Peyer's patch (tissue), 4 donors: ENCODE results near the gene CD164.

Experiments
- POLR2A ChIP-seq, 2 donors: fragments of 450-650 bp; IDR thresholded peaks; one replicate each; pipeline ENCODE4 v1.5.1; 2017; ENCODE audit warnings: antibody characterized with exemption in 2 of 2, mild to moderate bottlenecking in 2 of 2, moderate library complexity in 2 of 2
- TF ChIP-seq, protein P1 (sequence below), 6 experiments: fragments of 450-650 bp in 4 of 6; fragments of 200-600 bp in 2 of 6; sonication (generic) in 1 of 6; IDR thresholded peaks; one replicate each; pipeline ENCODE4 v1.5.1; 2017 to 2019; ENCODE audit warnings: antibody characterized with exemption in 6 of 6, mild to moderate bottlenecking in 3 of 6, moderate library complexity in 1 of 6

GRCh38 chr6:109424946-109425345, 42.7 kb upstream of the CD164 start:
- TF ChIP-seq, protein P1, sequence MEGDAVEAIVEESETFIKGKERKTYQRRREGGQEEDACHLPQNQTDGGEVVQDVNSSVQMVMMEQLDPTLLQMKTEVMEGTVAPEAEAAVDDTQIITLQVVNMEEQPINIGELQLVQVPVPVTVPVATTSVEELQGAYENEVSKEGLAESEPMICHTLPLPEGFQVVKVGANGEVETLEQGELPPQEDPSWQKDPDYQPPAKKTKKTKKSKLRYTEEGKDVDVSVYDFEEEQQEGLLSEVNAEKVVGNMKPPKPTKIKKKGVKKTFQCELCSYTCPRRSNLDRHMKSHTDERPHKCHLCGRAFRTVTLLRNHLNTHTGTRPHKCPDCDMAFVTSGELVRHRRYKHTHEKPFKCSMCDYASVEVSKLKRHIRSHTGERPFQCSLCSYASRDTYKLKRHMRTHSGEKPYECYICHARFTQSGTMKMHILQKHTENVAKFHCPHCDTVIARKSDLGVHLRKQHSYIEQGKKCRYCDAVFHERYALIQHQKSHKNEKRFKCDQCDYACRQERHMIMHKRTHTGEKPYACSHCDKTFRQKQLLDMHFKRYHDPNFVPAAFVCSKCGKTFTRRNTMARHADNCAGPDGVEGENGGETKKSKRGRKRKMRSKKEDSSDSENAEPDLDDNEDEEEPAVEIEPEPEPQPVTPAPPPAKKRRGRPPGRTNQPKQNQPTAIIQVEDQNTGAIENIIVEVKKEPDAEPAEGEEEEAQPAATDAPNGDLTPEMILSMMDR (IDR thresholded peaks at IDR 0.05), result no peak
- no peak for TF ChIP-seq POLR2A (IDR thresholded peaks at IDR 0.05)
